Right cardiac atrium (tissue), 5 donors: ENCODE data around the gene UNC13D. TPM values are rescaled to one million over a fixed set of nuclear protein-coding genes. Genes with fewer than 3 reads are reported as not detected.
A peak's percentile ranks its signal among the peaks of the same experiment; 100 is the strongest.

Experiments
- ATAC-seq, 2 donors: fragments of 200-7000 bp; cut with Tn5 transposase; one replicate each; pipeline versions ENCODE4 v1.8.0 to v1.9.1; 2020; ENCODE audit warnings: moderate library complexity in 2 of 2, mild to moderate bottlenecking in 1 of 2
- DNase-seq, 3 donors: peaks; one replicate each; pipeline ENCODE4 v3.0.0-alpha.2; 2020
- H3K27ac ChIP-seq: one replicate; pipeline ENCODE4 v1.5.1; 2013; ENCODE audit warnings: mild to moderate bottlenecking, low read length, control low read depth, moderate library complexity
- H3K27me3 ChIP-seq: one replicate; pipeline ENCODE4 v1.6.1; 2013; ENCODE audit not compliant: control insufficient read depth, insufficient read depth
- H3K4me1 ChIP-seq: one replicate; pipeline ENCODE4 v1.6.1; 2013; ENCODE audit warnings: low read length; ENCODE audit not compliant: control insufficient read depth, insufficient read depth
- H3K4me3 ChIP-seq: one replicate; pipeline ENCODE4 v1.5.1; 2013; ENCODE audit warnings: low read length, control low read depth
- H3K9me3 ChIP-seq: one replicate; pipeline ENCODE4 v1.6.1; 2013; ENCODE audit warnings: low read length; ENCODE audit not compliant: control insufficient read depth
- WGBS: extraction: QIAGEN DNeasy Blood & Tissue Kit; methylation state at CpG from one replicate; pipeline ENCODE4 v1.1.7; 2013; 5-methylcytosine and 5-hydroxymethylcytosine counted together
- intact Hi-C, 4 donors: fragments of 100-400 bp; cut with DNase I; formaldehyde crosslinking; loops; one replicate each; pipeline versions ENCODE4 v1.11.0 to v1.14.0; 2022 to 2023
- polyA plus RNA-seq: library from polyadenylated mRNA; stranded (reverse); fragments of 200-250 nt; gene quantifications from one replicate; pipeline ENCODE4 v1.2.3, GENCODE V29; 2013
- total RNA-seq, 4 donors: library from RNA; stranded (reverse); fragmentation: NEBNext Ultra II Directional; extraction: Animal tissue kit (Norgen Biotek cat#: 25700); gene quantifications; one replicate each; pipeline ENCODE4 v1.2.1, GENCODE V29; 2021
- donor health status: healthy with polysubstance abuse.
- donor health status: DM: no; HTN: yes; CAD: no.
- donor health status: DM: no; HTN: no; CAD: no.
- donor health status: DM: no; HTN: yes; CAD: no; lungs with severe emphysema.
- donor health status: DM: yes; HTN: yes; CAD: no.

UNC13D gene
- total and polyA plus RNA-seq, 5 donors, result 12.6 to 30.4 (median 26.8) TPM

GRCh38 chr17:75838410-75838809 is 5.8 kb downstream of the UNC13D start:
- no peaks in the 10 kb centered on the region for H3K9me3 ChIP-seq
- DNase-seq (no peak), ATAC-seq (no peak)
- H3K27me3 ChIP-seq, result no peaks in the 10 kb centered on the region
- WGBS, result 72% methylated on average over 15 of the region's 15 CpGs
- intact Hi-C loops, result no loop called here
- H3K27ac ChIP-seq, result no peak overlapping the region
- H3K4me3 ChIP-seq, result no peak overlapping the region
- H3K4me1 ChIP-seq, result no peaks in the 10 kb centered on the region

GRCh38 chr17:75837899-75838298 is 6.3 kb downstream of the UNC13D start:
- ATAC-seq, result peak in 1 of 2 donors; percentile 5
- no peak for DNase-seq
- intact Hi-C loops, result no loop called here

DNA sequence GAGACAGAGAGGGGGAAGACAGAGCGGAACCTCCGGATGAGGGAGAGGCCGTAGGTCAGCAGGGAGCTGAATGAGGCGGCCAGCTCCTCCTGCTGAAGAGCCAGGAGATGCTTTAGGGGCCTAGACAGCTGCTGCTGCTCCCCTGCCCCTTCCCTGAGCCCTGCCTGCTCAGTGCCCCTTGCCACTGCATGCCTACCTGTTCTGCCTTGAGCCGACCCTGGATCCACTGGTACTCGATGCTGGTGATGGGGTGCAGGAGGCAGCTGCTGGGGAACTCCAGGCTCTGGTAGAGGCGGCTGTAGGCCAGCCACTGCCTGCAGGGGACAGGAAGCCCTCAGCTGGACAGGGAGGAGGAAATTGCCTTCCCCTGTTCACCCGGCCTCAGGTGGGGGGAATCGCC is 7.6 kb downstream of the UNC13D start:
- no peak for ATAC-seq

More at GRCh38 chr17:75837899-75838298, 6.3 kb downstream of the UNC13D start:
- no peak overlapping the region for H3K4me3 ChIP-seq
- no peak overlapping the region for H3K27ac ChIP-seq
- WGBS, result 52% methylated on average over 7 of the region's 7 CpGs
- no peaks in the 10 kb centered on the region for H3K4me1 ChIP-seq
- no peaks in the 10 kb centered on the region for H3K27me3 ChIP-seq
- no peaks in the 10 kb centered on the region for H3K9me3 ChIP-seq

DNA sequence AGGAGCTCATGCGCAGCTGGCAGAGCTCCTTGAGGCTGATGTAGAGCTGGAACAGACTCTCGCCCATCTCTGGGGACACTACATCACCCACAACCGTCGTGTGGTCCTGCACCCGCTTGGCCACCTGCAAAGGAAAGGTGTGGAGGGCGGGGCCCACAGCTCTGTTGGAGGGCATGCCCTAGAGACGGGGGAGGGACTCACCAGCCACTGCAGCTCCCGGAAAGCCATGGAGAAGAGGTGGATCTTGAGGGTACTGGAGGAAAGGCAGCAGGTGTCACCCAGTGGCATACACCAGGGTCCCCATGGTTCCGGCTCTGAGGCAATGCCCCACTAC is 8.6 kb downstream of the UNC13D start:
- H3K27me3 ChIP-seq, result no peaks in the 10 kb centered on the region
- H3K4me3 ChIP-seq, result no peak overlapping the region
- intact Hi-C loops, result no loop called here
- ATAC-seq (no peak), DNase-seq (no peak)
- H3K9me3 ChIP-seq, result no peaks in the 10 kb centered on the region
- H3K27ac ChIP-seq, result no peak overlapping the region
- no peaks in the 10 kb centered on the region for H3K4me1 ChIP-seq
- WGBS, result 72% methylated on average over 9 of the region's 9 CpGs

More for the DNA sequence above, 7.6 kb downstream of the UNC13D start:
- H3K27me3 ChIP-seq, result no peaks in the 10 kb centered on the region
- no peak overlapping the region for H3K27ac ChIP-seq
- 87% methylated on average over 9 of the region's 9 CpGs for WGBS
- no peak for DNase-seq
- no peaks in the 10 kb centered on the region for H3K4me1 ChIP-seq
- H3K9me3 ChIP-seq, result no peaks in the 10 kb centered on the region
- no peak overlapping the region for H3K4me3 ChIP-seq
- intact Hi-C loops, result no loop called here

DNA sequence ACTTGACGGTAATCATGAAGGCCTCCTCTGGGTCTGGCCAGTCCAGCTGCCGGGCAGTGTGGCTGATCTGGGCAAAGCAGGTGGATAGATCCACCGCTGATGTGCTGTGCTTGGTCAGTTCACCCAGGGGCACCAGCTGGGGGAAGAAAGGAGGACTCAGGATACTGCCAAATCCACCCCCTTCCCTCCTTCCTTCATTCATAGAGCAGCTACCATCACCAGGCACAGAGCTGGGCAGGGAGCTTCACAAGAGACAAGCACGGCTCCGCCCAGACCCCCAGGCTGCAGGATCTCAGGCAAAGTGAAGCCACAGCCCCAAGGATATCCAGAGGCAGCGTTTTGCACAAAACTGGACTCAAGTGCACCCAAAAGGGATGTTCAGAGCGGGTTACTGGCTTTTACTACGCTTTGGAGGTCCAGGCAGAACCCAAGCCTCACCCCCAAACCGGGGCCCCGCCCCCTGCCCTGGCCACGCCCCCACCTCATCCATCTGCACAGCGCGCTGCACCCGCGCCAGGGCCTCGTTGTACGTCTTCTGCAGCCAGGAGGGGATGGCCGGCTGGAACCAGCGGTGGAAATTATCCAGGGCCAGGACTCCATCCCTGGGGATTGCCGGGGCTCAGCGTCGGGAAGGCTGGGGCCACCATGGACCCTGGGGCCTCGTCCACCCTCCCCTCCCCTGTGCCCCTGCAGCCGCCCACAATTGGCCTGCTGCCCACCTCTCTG is 9.1 kb downstream of the UNC13D start:
- 67% methylated on average over 24 of the region's 24 CpGs for WGBS
- no peaks in the 10 kb centered on the region for H3K27me3 ChIP-seq
- ATAC-seq (no peak), DNase-seq (peak in 1 of 3 donors; percentile 69)
- H3K9me3 ChIP-seq, result no peaks in the 10 kb centered on the region
- no peaks in the 10 kb centered on the region for H3K4me1 ChIP-seq
- intact Hi-C loops, result no loop called here
- H3K27ac ChIP-seq, result no peak overlapping the region
- no peak overlapping the region for H3K4me3 ChIP-seq

DNA sequence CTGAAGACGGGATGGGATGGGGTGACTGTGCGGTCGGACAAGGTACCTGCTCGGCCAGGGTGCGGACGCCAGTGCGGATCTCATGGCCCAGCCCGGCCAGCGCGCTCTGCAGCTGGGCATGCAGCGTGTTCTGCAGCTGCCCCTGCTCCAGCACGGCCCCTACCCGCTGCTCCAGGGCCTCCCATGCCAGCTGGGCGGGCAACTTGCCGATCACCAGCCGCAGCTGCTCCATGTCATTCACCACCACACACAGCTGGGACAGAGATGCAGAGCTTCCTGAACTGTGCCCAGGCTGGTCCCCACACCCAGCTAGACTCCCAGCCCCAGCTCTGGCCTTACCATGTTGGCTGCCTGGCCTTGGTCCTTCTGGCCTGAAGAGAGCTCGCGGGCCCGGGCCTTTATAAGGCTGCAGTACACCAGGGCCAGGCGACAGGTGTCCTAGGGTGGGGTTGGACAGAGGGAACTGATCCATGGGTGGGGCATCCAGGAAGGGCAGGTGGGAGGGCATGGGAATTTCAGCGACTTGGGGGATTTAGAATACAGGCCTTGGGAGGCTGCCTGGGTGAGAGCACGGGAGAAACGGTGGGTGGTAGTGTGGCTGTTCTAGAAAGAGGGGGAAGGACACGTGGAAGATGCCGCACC is 9.8 kb downstream of the UNC13D start:
- WGBS, result 94% methylated on average over 25 of the region's 25 CpGs
- Histone ChIP-seq H3K4me3 (no peak overlapping the region), H3K27ac (no peak overlapping the region), H3K4me1 (no peaks in the 10 kb centered on the region), H3K27me3 (no peaks in the 10 kb centered on the region), H3K9me3 (no peaks in the 10 kb centered on the region)
- intact Hi-C loops, result no loop called here
- no peak for ATAC-seq
- DNase-seq, result peak in 1 of 3 donors; percentile 55

GRCh38 chr17:75832652-75833400 is 11.4 kb downstream of the UNC13D start:
- Histone ChIP-seq H3K9me3 (no peaks in the 10 kb centered on the region), H3K4me3 (no peak overlapping the region), H3K27ac (peak overlapping the region; percentile 74), H3K4me1 (no peaks in the 10 kb centered on the region), H3K27me3 (no peaks in the 10 kb centered on the region)
- intact Hi-C loops, result no loop called here
- WGBS, result 49% methylated on average over 20 of the region's 20 CpGs
- DNase-seq, result peak in 1 of 3 donors; percentile 55
- ATAC-seq, result peak; percentile 28 to 42

GRCh38 chr17:75832164-75832651 is 12.0 kb downstream of the UNC13D start:
- H3K27me3 ChIP-seq, result no peaks in the 10 kb centered on the region
- H3K4me3 ChIP-seq, result no peak overlapping the region
- H3K4me1 ChIP-seq, result peaks cover 4% of the 10 kb centered on the region
- WGBS, result 67% methylated on average over 10 of the region's 10 CpGs
- ATAC-seq (peak; percentile 13 to 17), DNase-seq (peak in 2 of 3 donors; percentile 58 to 62)
- intact Hi-C loops, result no loop called here
- H3K9me3 ChIP-seq, result no peaks in the 10 kb centered on the region
- H3K27ac ChIP-seq, result peak overlapping the region; percentile 74

GRCh38 chr17:75831032-75831571 is 13.1 kb downstream of the UNC13D start:
- peak in 1 of 3 donors; percentile 53 for DNase-seq
- Histone ChIP-seq H3K4me1 (peaks cover 9% of the 10 kb centered on the region), H3K27me3 (no peaks in the 10 kb centered on the region), H3K9me3 (no peaks in the 10 kb centered on the region), H3K27ac (no peak overlapping the region), H3K4me3 (no peak overlapping the region)
- WGBS, result 87% methylated on average over 15 of the region's 15 CpGs
- ATAC-seq, result no peak
- intact Hi-C loops, result no loop called here

DNA sequence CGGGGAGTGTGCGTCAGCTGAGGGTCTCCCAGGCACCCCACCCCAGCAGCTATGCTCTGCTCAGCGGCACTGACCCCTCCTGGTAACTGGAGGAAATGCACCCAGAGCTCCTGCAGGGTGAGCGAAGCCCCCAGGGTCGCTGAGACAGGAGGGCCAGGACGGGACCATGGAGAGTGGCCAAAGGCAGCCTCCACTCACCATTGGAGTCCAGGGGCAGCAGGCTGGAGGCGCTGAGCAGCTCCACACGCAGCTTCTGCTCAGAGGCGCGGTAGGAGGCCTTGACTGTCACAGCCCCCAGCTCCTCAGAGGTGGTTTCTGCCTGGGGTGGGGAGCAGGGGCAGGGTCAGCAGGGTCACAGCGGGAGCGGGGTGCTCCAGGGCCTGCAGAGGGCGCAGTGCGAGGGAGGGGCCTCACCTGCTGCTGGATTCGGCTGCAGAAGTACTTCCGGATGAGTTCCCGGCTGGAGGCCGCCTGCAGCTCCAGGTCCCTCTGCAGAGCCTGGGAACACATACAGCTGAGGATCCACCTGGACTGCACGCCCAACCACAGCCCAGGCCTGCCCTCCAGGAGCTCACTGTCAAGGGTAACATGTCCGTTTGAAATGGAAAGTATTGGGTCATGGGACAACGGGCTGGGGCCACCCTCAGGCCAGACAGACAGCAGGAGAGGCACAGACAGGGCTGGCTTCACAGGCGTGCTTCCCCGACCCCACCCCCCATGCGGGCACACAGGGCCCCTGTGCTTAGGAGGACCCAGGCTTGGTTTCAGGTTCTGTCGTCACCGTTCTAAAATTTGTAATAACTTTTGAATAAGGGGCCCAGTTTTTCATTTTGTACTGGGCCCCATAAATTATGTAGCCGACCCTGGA is 13.8 kb downstream of the UNC13D start:
- H3K9me3 ChIP-seq, result no peaks in the 10 kb centered on the region
- intact Hi-C loops, result no loop called here
- 73% methylated on average over 27 of the region's 27 CpGs for WGBS
- ATAC-seq, result no peak
- peaks cover 9% of the 10 kb centered on the region for H3K4me1 ChIP-seq
- no peak overlapping the region for H3K27ac ChIP-seq
- H3K27me3 ChIP-seq, result no peaks in the 10 kb centered on the region
- H3K4me3 ChIP-seq, result no peak overlapping the region
- peak in 1 of 3 donors; percentile 57 for DNase-seq
